ENCODE results near the gene CTSE.
"Not testable (repeated sequence)": the region's sequence is repeated elsewhere in the genome, so short reads cannot be mapped to it uniquely, and the experiment has no call there.

CTSE gene

GRCh38 chr1:206062464-206062863, 38.8 kb upstream of the CTSE start:
- no peak for DNase-seq (ENCODE audit: low read depth)
- TF ChIP-seq CTCF (IDR thresholded peaks at IDR 0.05; ENCODE audit: control insufficient read depth, insufficient read depth, low read depth, low read length, missing control alignments), result no peak

GRCh38 chr1:206060844-206061243, 37.1 kb upstream of the CTSE start:
- no peak overlapping the region for H3K4me3 ChIP-seq (ENCODE audit: control insufficient read depth, low read depth, low read length)
- DNase-seq (ENCODE audit: low read depth), result no peak
- TF ChIP-seq CTCF (IDR thresholded peaks at IDR 0.05; ENCODE audit: control insufficient read depth, insufficient read depth, low read depth, low read length, missing control alignments), result no peak

More at GRCh38 chr1:206062464-206062863, 38.8 kb upstream of the CTSE start:
- H3K4me3 ChIP-seq (ENCODE audit: control insufficient read depth, low read depth, low read length), result no peak overlapping the region

GRCh38 chr1:206059355-206059915, 35.7 kb upstream of the CTSE start:
- H3K4me3 ChIP-seq (ENCODE audit: control insufficient read depth, low read depth, low read length), result no peak overlapping the region
- TF ChIP-seq CTCF (IDR thresholded peaks at IDR 0.05; ENCODE audit: control insufficient read depth, insufficient read depth, low read depth, low read length, missing control alignments), result no peak
- DNase-seq (ENCODE audit: low read depth), result no peak

GRCh38 chr1:206058927-206059292, 35.2 kb upstream of the CTSE start:
- no peak for DNase-seq (ENCODE audit: low read depth)
- H3K4me3 ChIP-seq (ENCODE audit: control insufficient read depth, low read depth, low read length), result no peak overlapping the region
- no peak for TF ChIP-seq CTCF (IDR thresholded peaks at IDR 0.05; ENCODE audit: control insufficient read depth, insufficient read depth, low read depth, low read length, missing control alignments)

GRCh38 chr1:206058289-206058926, 34.7 kb upstream of the CTSE start:
- H3K4me3 ChIP-seq (ENCODE audit: control insufficient read depth, low read depth, low read length); DNase-seq (ENCODE audit: low read depth): not testable (repeated sequence)

GRCh38 chr1:206055639-206056323, 32.1 kb upstream of the CTSE start:
- not testable (repeated sequence) for H3K4me3 ChIP-seq (ENCODE audit: control insufficient read depth, low read depth, low read length)

GRCh38 chr1:206055069-206055625, 31.5 kb upstream of the CTSE start:
- not testable (repeated sequence) for H3K4me3 ChIP-seq (ENCODE audit: control insufficient read depth, low read depth, low read length)

More at GRCh38 chr1:206055639-206056323, 32.1 kb upstream of the CTSE start:
- DNase-seq (ENCODE audit: low read depth), result not testable (repeated sequence)

GRCh38 chr1:206053616-206054015, 29.9 kb upstream of the CTSE start:
- DNase-seq (ENCODE audit: low read depth); H3K4me3 ChIP-seq (ENCODE audit: control insufficient read depth, low read depth, low read length): not testable (repeated sequence)

More at GRCh38 chr1:206055069-206055625, 31.5 kb upstream of the CTSE start:
- not testable (repeated sequence) for DNase-seq (ENCODE audit: low read depth)

GRCh38 chr1:206052919-206053610, 29.4 kb upstream of the CTSE start, which contains the start of gene RHEX:
Gene RHEX (plus strand): TSS chr1:206053173. CDS start chr1:206097829, 44,656 bp downstream.
- not testable (repeated sequence) for DNase-seq (ENCODE audit: low read depth); H3K4me3 ChIP-seq (ENCODE audit: control insufficient read depth, low read depth, low read length)

GRCh38 chr1:206052231-206052865, 28.7 kb upstream of the CTSE start:
- not testable (repeated sequence) for DNase-seq (ENCODE audit: low read depth); H3K4me3 ChIP-seq (ENCODE audit: control insufficient read depth, low read depth, low read length)
